Activated naive CD4-positive, alpha-beta T cell (primary cell): ENCODE data around the gene GPR27.

Experiments
- DNase-seq, 4 experiments: peaks; one replicate each; lab custom pipeline; 2025; lab: John Stamatoyannopoulos, UW

GPR27 gene

DNA sequence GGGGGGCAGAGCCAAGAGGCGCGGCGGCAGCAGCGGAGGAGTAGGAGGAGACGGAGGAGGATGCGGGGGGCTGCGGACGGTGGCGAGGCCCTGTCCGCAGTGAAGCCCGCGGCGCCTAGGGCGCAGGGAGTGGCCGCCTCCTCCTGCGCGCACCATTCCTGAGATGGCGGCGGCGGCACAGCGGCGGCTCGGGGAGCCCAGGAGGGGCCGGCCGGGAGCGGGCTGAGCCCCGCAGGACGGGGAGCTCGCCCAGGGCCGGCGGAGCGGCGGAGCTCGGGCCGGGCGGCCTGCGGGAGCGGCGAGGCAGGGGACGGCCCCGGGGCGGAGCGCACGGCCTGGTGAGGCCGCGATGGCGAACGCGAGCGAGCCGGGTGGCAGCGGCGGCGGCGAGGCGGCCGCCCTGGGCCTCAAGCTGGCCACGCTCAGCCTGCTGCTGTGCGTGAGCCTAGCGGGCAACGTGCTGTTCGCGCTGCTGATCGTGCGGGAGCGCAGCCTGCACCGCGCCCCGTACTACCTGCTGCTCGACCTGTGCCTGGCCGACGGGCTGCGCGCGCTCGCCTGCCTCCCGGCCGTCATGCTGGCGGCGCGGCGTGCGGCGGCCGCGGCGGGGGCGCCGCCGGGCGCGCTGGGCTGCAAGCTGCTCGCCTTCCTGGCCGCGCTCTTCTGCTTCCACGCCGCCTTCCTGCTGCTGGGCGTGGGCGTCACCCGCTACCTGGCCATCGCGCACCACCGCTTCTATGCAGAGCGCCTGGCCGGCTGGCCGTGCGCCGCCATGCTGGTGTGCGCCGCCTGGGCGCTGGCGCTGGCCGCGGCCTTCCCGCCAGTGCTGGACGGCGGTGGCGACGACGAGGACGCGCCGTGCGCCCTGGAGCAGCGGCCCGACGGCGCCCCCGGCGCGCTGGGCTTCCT is at the start of gene GPR27:
GPR27 (plus strand) TSS at position 155 of the 909 bp plus-strand sequence; CDS start at position 350, 195 bp downstream.
- no peak for DNase-seq

- DNase-seq: no peak
Measured at GRCh38 chr3:71704915-71705314, 48.7 kb upstream of the GPR27 start.

- DNase-seq: no peak
Measured at GRCh38 chr3:71705681-71706080, 48.0 kb upstream of the GPR27 start.

- DNase-seq: no peak
Measured at GRCh38 chr3:71707595-71707994, 46.1 kb upstream of the GPR27 start.

- DNase-seq: no peak
Measured at GRCh38 chr3:71708476-71709105, 45.1 kb upstream of the GPR27 start.

- DNase-seq: no peak
Measured at GRCh38 chr3:71709908-71710511, 43.6 kb upstream of the GPR27 start.

- DNase-seq: no peak
Measured at GRCh38 chr3:71710906-71711494, 42.7 kb upstream of the GPR27 start.

GRCh38 chr3:71713041-71713440 is 40.6 kb upstream of the GPR27 start:
- no peak for DNase-seq

- DNase-seq: no peak
Measured at GRCh38 chr3:71714595-71714994, 39.1 kb upstream of the GPR27 start.

GRCh38 chr3:71718072-71718471 is 35.6 kb upstream of the GPR27 start:
- DNase-seq: no peak

DNA sequence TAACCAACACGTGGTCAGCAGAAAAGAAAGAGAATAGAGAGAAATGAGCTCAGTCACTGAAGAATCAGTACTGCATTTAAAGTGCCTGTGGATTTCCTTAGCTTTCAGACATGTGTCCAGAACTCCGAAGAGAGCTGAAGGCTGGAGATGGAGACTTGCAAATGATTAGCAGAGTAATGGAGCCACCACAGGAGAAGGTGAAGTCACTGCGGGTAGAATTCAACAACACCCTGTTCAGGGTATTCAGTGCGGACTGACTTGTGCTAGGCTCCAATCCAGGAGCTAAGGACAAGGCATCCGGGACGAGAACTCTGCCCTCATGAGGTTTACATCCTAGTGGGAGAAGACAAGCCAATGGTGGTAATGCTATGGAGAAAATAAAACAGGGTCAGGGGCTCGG is 32.7 kb upstream of the GPR27 start:
- DNase-seq: no peak

GRCh38 chr3:71721651-71722157 is 32.0 kb upstream of the GPR27 start:
- DNase-seq: peak in 1 of 4 experiments; percentile 46

DNA sequence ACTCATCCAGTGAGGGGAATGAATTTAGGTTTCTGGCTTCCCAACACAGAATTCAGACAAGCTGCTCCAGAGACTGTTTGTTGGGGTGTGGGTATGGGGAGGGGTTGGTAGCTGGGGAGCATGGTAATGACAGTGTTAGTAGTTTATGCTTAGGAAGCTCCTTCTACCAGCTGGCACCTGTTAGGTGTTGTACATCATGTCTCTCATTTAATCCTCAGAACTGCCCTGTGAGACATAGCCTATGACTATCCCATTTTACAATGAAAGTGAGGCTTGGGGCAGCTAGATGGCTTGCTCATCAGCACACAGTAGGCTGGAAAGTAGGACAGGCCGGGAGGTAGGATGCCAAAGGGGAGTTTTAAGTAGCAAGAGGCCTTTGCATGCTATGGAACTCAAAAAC is 31.0 kb upstream of the GPR27 start:
- no peak for DNase-seq

DNA sequence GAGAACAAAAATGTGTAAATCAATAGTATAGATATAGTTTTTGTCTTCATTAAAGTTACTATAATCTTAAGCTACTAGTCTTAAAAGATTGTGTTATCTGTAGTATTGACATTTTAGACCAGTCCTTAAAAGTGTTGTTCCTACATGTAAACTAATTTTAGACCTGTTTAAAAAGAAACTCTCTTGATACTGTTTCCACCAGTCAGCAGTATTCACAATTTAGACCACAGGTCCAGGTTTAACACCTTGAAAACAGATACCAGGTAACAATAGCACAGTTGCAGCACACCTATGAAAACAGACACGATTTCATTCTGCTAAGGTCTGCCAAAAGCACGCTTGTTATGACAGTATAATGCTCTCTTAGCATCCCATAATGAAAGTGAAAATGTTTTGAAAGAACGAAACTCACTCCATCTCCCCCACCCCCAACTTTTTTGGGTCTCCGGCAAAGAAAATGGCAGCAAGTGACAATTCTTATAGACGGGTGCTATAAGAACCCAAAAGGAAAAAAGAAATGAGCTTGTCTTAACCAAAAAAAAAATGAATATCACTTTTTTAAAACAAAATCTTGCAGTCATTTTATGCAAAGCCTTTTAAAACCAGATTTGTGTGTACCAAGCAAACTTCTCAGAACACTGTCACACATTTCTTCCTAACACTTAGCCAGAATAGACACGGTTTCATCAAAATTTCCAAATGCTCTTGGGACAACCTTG is 30.0 kb upstream of the GPR27 start:
- no peak for DNase-seq

- DNase-seq: no peak
Measured at GRCh38 chr3:71724171-71724453, 29.5 kb upstream of the GPR27 start.

DNA sequence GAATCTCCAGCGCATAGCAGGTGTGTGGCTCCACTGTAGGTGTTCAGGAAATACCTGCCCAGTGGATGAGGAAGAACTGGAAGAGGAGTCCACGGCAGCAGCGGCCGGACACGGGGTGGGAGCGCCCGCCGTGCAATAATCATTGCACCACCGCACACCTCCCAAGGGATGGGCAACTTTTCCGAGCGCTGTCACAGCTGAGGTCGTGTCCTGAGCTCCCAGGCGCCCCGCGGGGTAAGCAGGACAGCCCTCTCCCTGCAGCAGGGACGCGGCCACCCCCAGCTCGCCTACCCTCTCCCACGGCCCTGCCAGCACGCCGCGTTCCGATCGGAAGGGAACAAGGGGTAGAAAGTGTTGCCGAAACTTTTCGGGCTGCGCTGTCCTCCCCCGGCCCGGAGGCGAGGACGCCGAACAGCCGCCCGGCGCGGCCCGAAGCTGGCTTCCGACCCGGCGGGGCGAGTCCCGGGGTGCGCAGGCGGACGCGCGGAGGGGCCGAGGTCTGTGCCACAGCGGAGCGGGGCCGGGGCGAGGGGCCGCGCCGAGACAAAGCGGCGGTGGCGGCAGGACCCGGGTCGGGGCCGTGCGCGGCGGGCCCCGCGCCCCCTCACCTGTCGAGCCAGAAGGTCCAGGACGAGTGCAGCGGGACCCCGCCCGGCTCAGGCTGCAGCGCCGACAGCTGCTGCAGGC is 28.9 kb upstream of the GPR27 start:
- peak in 1 of 4 experiments; percentile 23 for DNase-seq

DNA sequence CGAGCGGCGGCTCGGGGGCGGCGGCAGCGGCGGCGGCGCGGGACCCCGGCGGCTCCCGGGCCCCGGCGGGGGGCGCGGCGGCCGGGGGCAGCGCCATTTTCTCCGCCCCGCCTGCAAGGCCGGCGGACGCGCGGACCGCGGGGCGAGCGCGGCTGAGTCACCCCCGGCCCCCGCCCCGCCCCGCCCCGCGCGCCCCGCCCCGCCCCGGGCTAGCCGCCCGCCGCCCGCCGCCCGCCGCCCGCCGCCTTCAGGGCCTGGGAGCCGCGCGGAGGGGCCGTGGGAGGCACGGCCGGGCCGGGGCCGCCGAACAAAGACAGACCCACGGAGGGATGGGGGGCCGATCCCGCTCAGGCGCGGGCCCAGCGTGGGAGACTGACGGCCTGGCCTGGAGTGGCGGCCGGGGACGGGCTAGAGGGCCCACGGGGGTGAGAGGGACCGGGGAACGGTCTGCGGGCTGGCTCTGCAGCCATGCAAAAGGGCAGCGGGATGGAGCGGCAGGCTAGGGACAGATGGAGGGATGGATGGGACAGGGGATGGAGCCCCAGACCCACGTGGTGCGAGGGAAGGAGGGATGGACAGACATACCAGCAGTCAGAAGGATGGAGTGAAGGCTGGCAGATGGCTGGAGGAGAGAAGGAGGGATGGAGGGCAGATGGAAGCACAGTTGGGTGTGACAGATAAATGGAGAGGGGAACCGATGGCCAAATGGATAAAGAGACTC is 28.2 kb upstream of the GPR27 start, which contains the start of gene EIF4E3:
EIF4E3 (minus strand) TSS at position 132 of the 721 bp plus-strand sequence; CDS start at position 97, 35 bp downstream.
- DNase-seq: peak in 2 of 4 experiments; percentile 12 to 31

DNA sequence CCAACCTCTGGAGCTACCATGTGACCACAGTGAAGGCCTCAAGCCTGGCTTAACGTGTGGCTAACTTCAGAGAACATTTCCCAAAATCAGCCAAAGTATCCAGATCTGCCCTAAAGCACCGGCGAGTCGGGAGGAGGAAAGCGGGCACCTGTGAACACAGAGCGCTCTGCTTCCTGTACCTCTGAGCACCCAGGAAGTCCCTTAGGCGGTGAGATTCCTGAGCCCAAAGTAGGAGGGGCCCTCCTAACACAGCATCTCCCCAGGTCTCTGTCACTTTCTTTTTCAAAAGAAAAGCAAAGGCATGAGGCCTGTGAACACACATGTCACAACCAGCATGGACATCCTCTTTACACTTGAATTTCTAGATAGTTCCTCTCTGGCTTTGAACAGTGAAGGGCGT is 27.5 kb upstream of the GPR27 start:
- DNase-seq: peak in 1 of 4 experiments; percentile 17

DNA sequence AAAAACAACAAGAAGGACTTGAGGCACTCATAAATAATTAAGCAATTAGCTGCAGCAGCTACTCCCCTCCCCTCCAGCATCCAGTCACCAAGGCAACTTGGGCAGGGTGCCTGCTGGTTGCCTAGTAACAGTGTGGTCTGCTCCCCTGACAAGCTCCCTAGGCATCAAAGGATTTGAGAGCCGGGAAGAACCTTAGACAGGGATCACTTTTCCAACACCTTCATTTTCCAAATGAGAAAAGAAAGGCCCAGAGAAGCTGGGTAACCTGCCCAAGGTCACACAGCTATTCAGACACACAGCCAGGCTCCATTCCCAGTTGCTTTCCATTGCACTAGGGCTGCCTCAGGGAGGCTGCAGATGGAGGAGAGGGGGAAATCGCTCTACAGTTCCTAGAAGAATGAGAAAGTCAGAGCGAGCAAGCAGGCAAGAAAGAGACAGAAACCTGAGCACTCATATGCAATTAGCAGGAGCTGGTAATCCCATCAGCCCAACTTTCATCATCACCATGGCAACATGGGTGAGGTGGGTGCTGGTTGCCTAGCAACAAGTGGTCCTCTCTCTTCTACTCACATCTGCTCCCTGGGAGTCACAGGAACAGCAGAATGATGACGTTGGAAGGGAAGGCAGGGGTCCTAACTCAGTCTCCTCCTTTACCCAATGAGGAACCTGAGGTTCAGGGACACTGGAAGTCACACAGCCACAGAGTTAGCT is 24.9 kb upstream of the GPR27 start:
- DNase-seq: no peak

DNA sequence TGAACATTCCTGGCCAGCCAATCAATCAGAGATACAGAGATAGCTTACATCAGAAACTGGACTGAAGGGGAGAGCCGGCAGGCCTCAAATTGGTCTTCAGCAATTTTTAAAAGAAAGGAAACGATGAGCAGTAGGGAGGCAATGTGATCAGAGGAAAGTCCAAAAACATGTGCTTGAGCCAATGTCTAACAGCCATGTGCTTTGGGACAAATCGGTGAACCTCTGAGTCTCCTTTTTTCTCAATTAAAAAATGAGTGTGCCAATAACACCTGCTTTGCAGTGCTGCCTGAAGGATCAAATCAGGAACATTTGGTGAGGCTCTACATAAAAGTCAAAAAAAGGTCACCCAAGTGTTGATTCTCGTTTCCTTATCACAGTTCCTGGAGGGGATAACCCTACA is 21.0 kb upstream of the GPR27 start:
- DNase-seq: no peak
